Measurements from ENCODE around the gene EDNRB. TPM values are rescaled to one million over a fixed set of nuclear protein-coding genes. Genes with fewer than 3 reads are reported as not detected.
A peak's percentile ranks its signal among the peaks of the same experiment; 100 is the strongest.

EDNRB gene
- polyA plus RNA-seq, 3 donors = 0.08 to 0.53 (median 0.37) TPM

DNA sequence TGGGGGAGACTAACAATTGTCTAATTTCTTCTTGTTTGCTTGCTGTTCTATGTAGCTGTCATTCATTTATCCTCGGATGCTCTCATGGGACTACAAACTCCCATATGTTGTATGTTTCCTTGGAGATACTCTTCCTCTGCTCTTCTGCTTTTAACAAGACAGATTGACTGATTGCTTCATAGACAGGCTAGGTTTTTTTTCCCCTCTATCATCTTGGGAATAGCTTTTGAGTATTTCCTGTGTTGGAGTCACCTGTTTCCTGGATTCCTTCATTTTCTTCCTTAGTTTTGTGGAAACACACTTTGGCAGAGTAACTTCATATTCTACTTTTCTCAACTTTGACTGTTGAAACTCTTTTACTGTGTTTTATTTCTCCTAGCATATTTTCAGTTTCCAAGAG, 27.6 kb downstream of the EDNRB start:
- peaks cover 0 to 2% (median 0%) of the 10 kb centered on the region in 7 donors for H3K9me3 Mint-ChIP-seq
- H4K20me1 ChIP-seq (ENCODE audit: insufficient read depth, low read length) = no peaks in the 10 kb centered on the region
- peaks cover 13 to 15% of the 10 kb centered on the region in 2 donors for H3K4me1 ChIP-seq (ENCODE audit: control insufficient read depth in 1 of 2, insufficient read depth in 2 of 2, low read length in 2 of 2)
- peak in 1 of 3 donors; percentile 5 for DNase-seq
- H3K4me3 Mint-ChIP-seq = peak overlapping the region; percentile 0 to 85
- H3K27me3 ChIP-seq (ENCODE audit: control insufficient read depth in 2 of 2, insufficient read depth in 2 of 2, low read length in 2 of 2) = no peaks in the 10 kb centered on the region
- intact Hi-C loops (cut with micrococcal nuclease) = no loop called here
- no peaks in the 10 kb centered on the region for H3K36me3 ChIP-seq (replicated peaks in 1 of 2; ENCODE audit: control insufficient read depth in 1 of 2, insufficient read depth in 2 of 2, low read length in 2 of 2)
- H2AFZ ChIP-seq (ENCODE audit: insufficient read depth, low read depth, low read length, poor library complexity, severe bottlenecking) = peak overlapping the region; percentile 59
- peak overlapping the region; percentile 49 for H3K4me2 ChIP-seq (replicated peaks; ENCODE audit: extremely low read depth, low read length, poor library complexity, severe bottlenecking)
- no peak for TF ChIP-seq CTCF (IDR thresholded peaks at IDR 0.05)
- H3K27ac ChIP-seq (ENCODE audit: low read depth in 1 of 2, low read length in 2 of 2) = peak overlapping the region in 1 of 2 donors; percentile 67
- no peaks in the 10 kb centered on the region for H3K79me2 ChIP-seq (ENCODE audit: insufficient read depth, low read length)
- no peaks in the 10 kb centered on the region for H3K9me3 ChIP-seq (replicated peaks in 1 of 2; ENCODE audit: control insufficient read depth in 1 of 2, insufficient read depth in 1 of 2, low read length in 2 of 2)
- H3K27me3 Mint-ChIP-seq (ENCODE audit: low read depth in 3 of 3) = no peaks in the 10 kb centered on the region
- peak overlapping the region in 2 of 3 experiments; percentile 19 to 50 for H3K4me3 ChIP-seq (replicated peaks in 1 of 3; ENCODE audit: low read depth in 2 of 3, low read length in 3 of 3)
- H3K27ac Mint-ChIP-seq = peak overlapping the region; percentile 71 to 87 (median 78)
- no CpG with 5 or more reads among the region's 1 CpG for WGBS (ENCODE audit: insufficient coverage)
- H3K36me3 Mint-ChIP-seq = no peaks in the 10 kb centered on the region
- H3K4me1 Mint-ChIP-seq = peaks cover 21% of the 10 kb centered on the region
- H3K9ac ChIP-seq (ENCODE audit: insufficient read depth, low read length, poor library complexity, severe bottlenecking) = no peak overlapping the region

- no peak for TF ChIP-seq CTCF (IDR thresholded peaks at IDR 0.05)
- no peak overlapping the region for H3K4me3 Mint-ChIP-seq
- peaks cover 3% of the 10 kb centered on the region for H3K4me1 Mint-ChIP-seq
- Histone ChIP-seq H3K4me1 (ENCODE audit: control insufficient read depth in 1 of 2, insufficient read depth in 2 of 2, low read length in 2 of 2) (no peaks in the 10 kb centered on the region), H3K9ac (ENCODE audit: insufficient read depth, low read length, poor library complexity, severe bottlenecking) (no peak overlapping the region), H3K27ac (ENCODE audit: low read depth in 1 of 2, low read length in 2 of 2) (no peak overlapping the region), H3K4me3 (replicated peaks in 1 of 3; ENCODE audit: low read depth in 2 of 3, low read length in 3 of 3) (no peak overlapping the region), H3K79me2 (ENCODE audit: insufficient read depth, low read length) (no peaks in the 10 kb centered on the region), H3K9me3 (replicated peaks in 1 of 2; ENCODE audit: control insufficient read depth in 1 of 2, insufficient read depth in 1 of 2, low read length in 2 of 2) (no peaks in the 10 kb centered on the region), H4K20me1 (ENCODE audit: insufficient read depth, low read length) (no peaks in the 10 kb centered on the region), H2AFZ (ENCODE audit: insufficient read depth, low read depth, low read length, poor library complexity, severe bottlenecking) (no peak overlapping the region), H3K4me2 (replicated peaks; ENCODE audit: extremely low read depth, low read length, poor library complexity, severe bottlenecking) (no peak overlapping the region), H3K27me3 (ENCODE audit: control insufficient read depth in 2 of 2, insufficient read depth in 2 of 2, low read length in 2 of 2) (no peaks in the 10 kb centered on the region), H3K36me3 (replicated peaks in 1 of 2; ENCODE audit: control insufficient read depth in 1 of 2, insufficient read depth in 2 of 2, low read length in 2 of 2) (no peaks in the 10 kb centered on the region)
- intact Hi-C loops (cut with micrococcal nuclease) = no loop called here
- H3K27ac Mint-ChIP-seq = no peak overlapping the region
- H3K36me3 Mint-ChIP-seq = no peaks in the 10 kb centered on the region
- no CpG with 5 or more reads among the region's 2 CpGs for WGBS (ENCODE audit: insufficient coverage)
- peaks cover 0 to 2% (median 0%) of the 10 kb centered on the region in 7 donors for H3K9me3 Mint-ChIP-seq
- no peaks in the 10 kb centered on the region for H3K27me3 Mint-ChIP-seq (ENCODE audit: low read depth in 3 of 3)
- no peak for DNase-seq
These were observed 35.3 kb downstream of the EDNRB start for GRCh38 chr13:77883328-77883727.
